ENCODE results near the gene HSCB.
"Not testable (repeated sequence)": the region's sequence is repeated elsewhere in the genome, so short reads cannot be mapped to it uniquely, and the experiment has no call there.

The HSCB gene

GRCh38 chr22:28792491-28793383 lies 50.9 kb downstream of the HSCB start:
- no peak for DNase-seq

GRCh38 chr22:28793976-28794584 lies 52.2 kb downstream of the HSCB start:
- no peak for DNase-seq

GRCh38 chr22:28795071-28795693 lies 53.3 kb downstream of the HSCB start:
- DNase-seq, result no peak

- DNase-seq, result no peak
Observed at GRCh38 chr22:28795932-28796856, 54.4 kb downstream of the HSCB start.

- DNase-seq, result peak; percentile 47 to 75
Observed at GRCh38 chr22:28798810-28799605, 57.2 kb downstream of the HSCB start.

GRCh38 chr22:28799606-28800307 lies 57.9 kb downstream of the HSCB start:
- DNase-seq, result peak; percentile 26 to 33

- peak; percentile 92 for DNase-seq
Observed at GRCh38 chr22:28800308-28801041, 58.6 kb downstream of the HSCB start, which contains the start of gene XBP1. Gene XBP1 (minus strand): TSS chr22:28800569.

GRCh38 chr22:28801845-28802594 lies 60.2 kb downstream of the HSCB start:
- DNase-seq, result no peak

GRCh38 chr22:28802595-28803123 lies 60.8 kb downstream of the HSCB start:
- no peak for DNase-seq

- DNase-seq, result not testable (repeated sequence)
Observed at GRCh38 chr22:28805426-28805825, 63.6 kb downstream of the HSCB start.

Measured in CD4-positive, alpha-beta T cell treated with Interleukin-1 beta for 1 hour (primary cell).